ACC112 (cell line): ENCODE data around the gene AEBP2.
"Not testable (repeated sequence)": the region's sequence is repeated elsewhere in the genome, so short reads cannot be mapped to it uniquely, and the experiment has no call there.

Source experiments
- H2AFZ ChIP-seq: fragments of 200-600 bp; sonication (generic); one replicate; pipeline ENCODE4 v1.6.0; 2017; ENCODE audit warnings: antibody characterized with exemption, low read length; ENCODE audit not compliant: unreplicated experiment
- H3K27ac ChIP-seq: fragments of 200-600 bp; sonication (generic); 2 replicates; pipeline ENCODE4 v1.5.1; 2014; ENCODE audit warnings: low read depth, mild to moderate bottlenecking, antibody characterized with exemption, low read length, moderate library complexity
- H3K27me3 ChIP-seq: fragments of 200-600 bp; sonication (generic); 2 replicates; pipeline ENCODE4 v1.6.1; 2014; ENCODE audit warnings: mild to moderate bottlenecking, antibody characterized with exemption, low read length, moderate library complexity, mixed read lengths; ENCODE audit not compliant: insufficient read depth
- H3K36me3 ChIP-seq: fragments of 200-600 bp; sonication (generic); 2 replicates; pipeline ENCODE4 v1.6.1; 2016; ENCODE audit warnings: mild to moderate bottlenecking, antibody characterized with exemption, low read length, moderate library complexity, mixed read lengths; ENCODE audit not compliant: insufficient read depth
- H3K4me1 ChIP-seq: fragments of 200-600 bp; sonication (generic); one replicate; pipeline ENCODE4 v1.6.1; 2016; ENCODE audit warnings: low read length, mixed read lengths; ENCODE audit not compliant: insufficient read depth, unreplicated experiment, control insufficient read depth
- H3K4me3 ChIP-seq: fragments of 200-600 bp; sonication (generic); 2 replicates; pipeline ENCODE4 v1.5.1; 2014; ENCODE audit warnings: mild to moderate bottlenecking, low read depth, low read length
- H3K79me2 ChIP-seq: fragments of 200-600 bp; sonication (generic); one replicate; pipeline ENCODE4 v1.6.0; 2016; ENCODE audit warnings: low read length; ENCODE audit not compliant: control insufficient read depth, unreplicated experiment, insufficient read depth

The AEBP2 gene

GRCh38 chr12:19423166-19423930 is 15.9 kb upstream of the AEBP2 start:
- Histone ChIP-seq H3K79me2 (no peaks in the 10 kb centered on the region), H3K27ac (no peak overlapping the region), H2AFZ (no peak overlapping the region), H3K36me3 (no peaks in the 10 kb centered on the region), H3K4me3 (no peak overlapping the region), H3K4me1 (no peaks in the 10 kb centered on the region), H3K27me3 (no peaks in the 10 kb centered on the region)

- H3K27me3 ChIP-seq, result no peaks in the 10 kb centered on the region
- H3K36me3 ChIP-seq, result no peaks in the 10 kb centered on the region
- H3K4me3 ChIP-seq, result no peak overlapping the region
- H2AFZ ChIP-seq, result no peak overlapping the region
- no peaks in the 10 kb centered on the region for H3K79me2 ChIP-seq
- peaks cover 10% of the 10 kb centered on the region for H3K4me1 ChIP-seq
- no peak overlapping the region for H3K27ac ChIP-seq
Measured at GRCh38 chr12:19428246-19428645, 11.0 kb upstream of the AEBP2 start.

- not testable (repeated sequence) for H3K4me3 ChIP-seq, H3K27me3 ChIP-seq, H3K36me3 ChIP-seq, H2AFZ ChIP-seq, H3K27ac ChIP-seq, H3K79me2 ChIP-seq
- peaks cover 10% of the 10 kb centered on the region for H3K4me1 ChIP-seq
Measured at GRCh38 chr12:19429491-19429890, 9.8 kb upstream of the AEBP2 start.

GRCh38 chr12:19430988-19431387 is 8.3 kb upstream of the AEBP2 start:
- H3K4me1 ChIP-seq, result peaks cover 10% of the 10 kb centered on the region
- H2AFZ ChIP-seq, result no peak overlapping the region
- H3K79me2 ChIP-seq, result no peaks in the 10 kb centered on the region
- H3K36me3 ChIP-seq, result no peaks in the 10 kb centered on the region
- H3K4me3 ChIP-seq, result no peak overlapping the region
- H3K27me3 ChIP-seq, result no peaks in the 10 kb centered on the region
- peak overlapping the region; percentile 60 for H3K27ac ChIP-seq

GRCh38 chr12:19431407-19432308 is 7.6 kb upstream of the AEBP2 start:
- no peaks in the 10 kb centered on the region for H3K79me2 ChIP-seq
- no peaks in the 10 kb centered on the region for H3K36me3 ChIP-seq
- no peak overlapping the region for H3K4me3 ChIP-seq
- H2AFZ ChIP-seq, result no peak overlapping the region
- peak overlapping the region; percentile 60 for H3K27ac ChIP-seq
- H3K27me3 ChIP-seq, result no peaks in the 10 kb centered on the region
- H3K4me1 ChIP-seq, result peaks cover 10% of the 10 kb centered on the region

- Histone ChIP-seq H3K4me1 (peaks cover 10% of the 10 kb centered on the region), H2AFZ (no peak overlapping the region), H3K27me3 (no peaks in the 10 kb centered on the region), H3K27ac (peak overlapping the region; percentile 60), H3K36me3 (no peaks in the 10 kb centered on the region), H3K4me3 (no peak overlapping the region), H3K79me2 (no peaks in the 10 kb centered on the region)
Measured at GRCh38 chr12:19432309-19433170, 6.8 kb upstream of the AEBP2 start.

GRCh38 chr12:19434538-19434937 is 4.8 kb upstream of the AEBP2 start:
- Histone ChIP-seq H3K4me1 (peaks cover 10% of the 10 kb centered on the region), H3K79me2 (no peaks in the 10 kb centered on the region), H2AFZ (no peak overlapping the region), H3K27ac (no peak overlapping the region), H3K4me3 (no peak overlapping the region), H3K27me3 (no peaks in the 10 kb centered on the region), H3K36me3 (no peaks in the 10 kb centered on the region)

- H3K27ac ChIP-seq, result no peak overlapping the region
- H3K36me3 ChIP-seq, result no peaks in the 10 kb centered on the region
- no peak overlapping the region for H3K4me3 ChIP-seq
- H3K27me3 ChIP-seq, result no peaks in the 10 kb centered on the region
- H3K79me2 ChIP-seq, result peaks cover 12% of the 10 kb centered on the region
- H2AFZ ChIP-seq, result no peak overlapping the region
- peaks cover 10% of the 10 kb centered on the region for H3K4me1 ChIP-seq
Measured at GRCh38 chr12:19435831-19436497, 3.3 kb upstream of the AEBP2 start.

- H3K27me3 ChIP-seq, result no peaks in the 10 kb centered on the region
- no peaks in the 10 kb centered on the region for H3K36me3 ChIP-seq
- no peak overlapping the region for H3K4me3 ChIP-seq
- no peak overlapping the region for H3K27ac ChIP-seq
- H3K79me2 ChIP-seq, result peaks cover 22% of the 10 kb centered on the region
- H2AFZ ChIP-seq, result no peak overlapping the region
- H3K4me1 ChIP-seq, result peaks cover 4% of the 10 kb centered on the region
Measured at GRCh38 chr12:19436931-19437330, 2.4 kb upstream of the AEBP2 start.

GRCh38 chr12:19437996-19438395 is 1.3 kb upstream of the AEBP2 start:
- no peak overlapping the region for H3K4me3 ChIP-seq

More at GRCh38 chr12:19437996-19438395, 1.3 kb upstream of the AEBP2 start:
- Histone ChIP-seq H3K4me1 (peaks cover 9% of the 10 kb centered on the region), H3K27me3 (no peaks in the 10 kb centered on the region), H2AFZ (no peak overlapping the region), H3K27ac (no peak overlapping the region), H3K36me3 (0 out of 2 replicates have a peak, but pooled peaks cover 5% of the 10 kb centered on the region), H3K79me2 (peaks cover 33% of the 10 kb centered on the region)
